NB4 (cell line): ENCODE results near the gene DICER1.
"Not testable (repeated sequence)": the region's sequence is repeated elsewhere in the genome, so short reads cannot be mapped to it uniquely, and the experiment has no call there.

ENCODE experiments used
- CTCF ChIP-seq: IDR thresholded peaks from one replicate; pipeline ENCODE4 v1.5.1; 2012; ENCODE audit warnings: low read depth, low read length
- MYC ChIP-seq: IDR thresholded peaks from 2 replicates; pipeline ENCODE4 v1.6.1; 2011; ENCODE audit warnings: low read depth, low read length
- POLR2A ChIP-seq: IDR thresholded peaks from 2 replicates; pipeline ENCODE4 v1.6.1; 2011; ENCODE audit warnings: mild to moderate bottlenecking; ENCODE audit not compliant: insufficient read length; ENCODE audit errors: extremely low read depth

GRCh38 chr14:95138455-95138854 lies 18.9 kb downstream of the DICER1 start:
- TF ChIP-seq CTCF, POLR2A, MYC: not testable (repeated sequence)
